Fibroblast of upper back skin (primary cell): Measurements from ENCODE around the gene SPECC1.
"Not testable (repeated sequence)": the region's sequence is repeated elsewhere in the genome, so short reads cannot be mapped to it uniquely, and the experiment has no call there.

ENCODE experiments used
- DNase-seq: peaks from one replicate; pipeline ENCODE4 v3.0.0-alpha.2; 2013

SPECC1 gene

GRCh38 chr17:20142268-20142667 is 133.1 kb downstream of the SPECC1 start:
- DNase-seq, result no peak

GRCh38 chr17:20143740-20144139 is 134.6 kb downstream of the SPECC1 start:
- no peak for DNase-seq

- no peak for DNase-seq
Observed at GRCh38 chr17:20145567-20145966, 136.4 kb downstream of the SPECC1 start.

GRCh38 chr17:20149251-20149650 is 140.1 kb downstream of the SPECC1 start:
- DNase-seq, result peak; percentile 5

- DNase-seq, result no peak
Observed at GRCh38 chr17:20151174-20151573, 142.0 kb downstream of the SPECC1 start.

- DNase-seq, result no peak
Observed at GRCh38 chr17:20153231-20153630, 144.1 kb downstream of the SPECC1 start.

- no peak for DNase-seq
Observed at GRCh38 chr17:20154286-20155000, 145.3 kb downstream of the SPECC1 start.

GRCh38 chr17:20155258-20156195 is 146.4 kb downstream of the SPECC1 start:
- peak; percentile 91 for DNase-seq

- DNase-seq, result peak; percentile 7
Observed at GRCh38 chr17:20156196-20157000, 147.2 kb downstream of the SPECC1 start.

GRCh38 chr17:20157001-20157310 is 147.8 kb downstream of the SPECC1 start:
- no peak for DNase-seq

- no peak for DNase-seq
Observed at GRCh38 chr17:20158580-20158979, 149.4 kb downstream of the SPECC1 start.

- peak; percentile 11 for DNase-seq
Observed at GRCh38 chr17:20159406-20160069, 150.4 kb downstream of the SPECC1 start.

GRCh38 chr17:20165516-20165915 is 156.4 kb downstream of the SPECC1 start:
- not testable (repeated sequence) for DNase-seq

- no peak for DNase-seq
Observed at GRCh38 chr17:20170085-20170484, 160.9 kb downstream of the SPECC1 start.

GRCh38 chr17:20171741-20172365 is 162.7 kb downstream of the SPECC1 start:
- no peak for DNase-seq

- DNase-seq, result no peak
Observed at GRCh38 chr17:20172376-20172775, 163.2 kb downstream of the SPECC1 start.

- no peak for DNase-seq
Observed at GRCh38 chr17:20173091-20173490, 163.9 kb downstream of the SPECC1 start.

- peak; percentile 47 for DNase-seq
Observed at GRCh38 chr17:20174588-20175265, 165.6 kb downstream of the SPECC1 start.

- no peak for DNase-seq
Observed at GRCh38 chr17:20179041-20179440, 169.9 kb downstream of the SPECC1 start.

- DNase-seq, result no peak
Observed at GRCh38 chr17:20180661-20181060, 171.5 kb downstream of the SPECC1 start.

GRCh38 chr17:20184181-20184580 is 175.0 kb downstream of the SPECC1 start:
- no peak for DNase-seq
